WTC11 (cell line): ENCODE data around the gene KLRD1. TPM values are rescaled to one million over a fixed set of nuclear protein-coding genes. Genes with fewer than 3 reads are reported as not detected.
A peak's percentile ranks its signal among the peaks of the same experiment; 100 is the strongest.

Experiments used
- ATAC-seq: fragments of 200-7000 bp; cut with Tn5 transposase; 2 replicates; pipeline ENCODE4 v1.10.0; 2021; ENCODE audit warnings: mild to moderate bottlenecking, moderate library complexity
- CTCF ChIA-PET: fragments of 300-600 bp; sonication (Branson Sonifier 250); formaldehyde crosslinking; loops from one replicate; lab custom pipeline; 2021; ENCODE audit warnings: antibody characterized with exemption; lab: Charles Lee
- POLR2A ChIA-PET: fragments of 350-600 bp; sonication (Branson Sonifier 250); formaldehyde crosslinking; loops from one replicate; lab custom pipeline; 2021; ENCODE audit warnings: antibody characterized with exemption; lab: Charles Lee
- DNase-seq: peaks from one replicate; pipeline ENCODE4 v3.0.0; 2021; ENCODE audit warnings: low spot score
- H3K27ac Mint-ChIP-seq: 2 replicates; pipeline ENCODE4 v1.8.0; 2021; ENCODE audit warnings: mixed read lengths
- H3K27me3 Mint-ChIP-seq: 2 replicates; pipeline ENCODE4 v1.8.0; 2021; ENCODE audit warnings: low read depth, mild to moderate bottlenecking, moderate library complexity, mixed read lengths
- H3K36me3 Mint-ChIP-seq: 2 replicates; pipeline ENCODE4 v1.8.0; 2021; ENCODE audit warnings: mixed read lengths
- H3K4me1 Mint-ChIP-seq: 2 replicates; pipeline ENCODE4 v1.8.0; 2022; ENCODE audit warnings: mixed read lengths
- H3K4me3 Mint-ChIP-seq: 2 replicates; pipeline ENCODE4 v1.8.0; 2021; ENCODE audit warnings: mild to moderate bottlenecking, moderate library complexity, mixed read lengths
- H3K9me3 Mint-ChIP-seq: 2 replicates; pipeline ENCODE4 v1.8.0; 2021; ENCODE audit warnings: mixed read lengths
- ATF3 ChIP-seq: sonication (generic); formaldehyde crosslinking; conservative IDR thresholded peaks from 2 replicates; pipeline ENCODE4 v1.8.1; 2022; ENCODE audit warnings: mild to moderate bottlenecking, missing genetic modification reagents
- ATF6 ChIP-seq: sonication (generic); formaldehyde crosslinking; IDR thresholded peaks from 2 replicates; pipeline ENCODE4 v1.8.1; 2023; ENCODE audit warnings: mild to moderate bottlenecking, missing genetic modification reagents
- E2F5 ChIP-seq: sonication (generic); formaldehyde crosslinking; IDR thresholded peaks from 2 replicates; pipeline ENCODE4 v1.8.1; 2022; ENCODE audit warnings: mild to moderate bottlenecking, moderate library complexity, missing genetic modification reagents
- ESRRA ChIP-seq: sonication (generic); formaldehyde crosslinking; IDR thresholded peaks from 2 replicates; pipeline ENCODE4 v1.8.1; 2022; ENCODE audit warnings: mild to moderate bottlenecking, missing genetic modification reagents, borderline replicate concordance
- GABPB1 ChIP-seq: sonication (generic); formaldehyde crosslinking; IDR thresholded peaks from 2 replicates; pipeline ENCODE4 v1.8.1; 2023; ENCODE audit warnings: mild to moderate bottlenecking, missing genetic modification reagents
- IRF1 ChIP-seq: sonication (generic); formaldehyde crosslinking; IDR thresholded peaks from 2 replicates; pipeline ENCODE4 v1.8.0; 2023; ENCODE audit warnings: missing genetic modification reagents
- JUN ChIP-seq: sonication (generic); formaldehyde crosslinking; IDR thresholded peaks from 2 replicates; pipeline ENCODE4 v1.8.0; 2023; ENCODE audit warnings: mild to moderate bottlenecking, missing genetic modification reagents
- RORB ChIP-seq: fragments of 250-450 bp; sonication (Bioruptor Pico); IDR thresholded peaks from 2 replicates; pipeline ENCODE4 v1.9.0; 2021; ENCODE audit warnings: mild to moderate bottlenecking
- SP1 ChIP-seq: sonication (generic); formaldehyde crosslinking; conservative IDR thresholded peaks from 2 replicates; pipeline ENCODE4 v1.8.1; 2022; ENCODE audit warnings: missing genetic modification reagents
- ZNF281 ChIP-seq: sonication (generic); formaldehyde crosslinking; IDR thresholded peaks from 2 replicates; pipeline ENCODE4 v1.8.0; 2023; ENCODE audit warnings: mild to moderate bottlenecking, missing genetic modification reagents
- ZNF423 ChIP-seq: fragments of 250-450 bp; sonication (Bioruptor Pico); IDR thresholded peaks from 2 replicates; pipeline ENCODE4 v2.1.2; 2022; ENCODE audit warnings: mild to moderate bottlenecking, moderate library complexity
- total RNA-seq: library from RNA; stranded (reverse); gene quantifications from 3 replicates; pipeline ENCODE4 v1.2.3, GENCODE V29; 2021
- TF ChIP-seq, protein P1 (sequence below): sonication (generic); formaldehyde crosslinking; IDR thresholded peaks from 2 replicates; pipeline ENCODE4 v1.8.1; 2023; ENCODE audit warnings: mild to moderate bottlenecking, missing genetic modification reagents, moderate library complexity
- TF ChIP-seq, protein P2 (sequence below): fragments of 250-450 bp; sonication (Bioruptor Pico); IDR thresholded peaks from 2 replicates; pipeline ENCODE4 v1.9.0; 2021; ENCODE audit warnings: mild to moderate bottlenecking, borderline replicate concordance
- TF ChIP-seq, protein P3 (sequence below): fragments of 250-450 bp; sonication (Bioruptor Pico); IDR thresholded peaks from 2 replicates; pipeline ENCODE4 v1.9.0; 2021; ENCODE audit warnings: mild to moderate bottlenecking
- TF ChIP-seq, protein P4 (sequence below): sonication (generic); formaldehyde crosslinking; IDR thresholded peaks from 2 replicates; pipeline ENCODE4 v1.8.0; 2023; ENCODE audit warnings: missing genetic modification reagents, mild to moderate bottlenecking, borderline replicate concordance
- TF ChIP-seq, protein P5 (sequence below): sonication (generic); formaldehyde crosslinking; IDR thresholded peaks from 2 replicates; pipeline ENCODE4 v1.8.1; 2023; ENCODE audit warnings: mild to moderate bottlenecking, moderate library complexity, missing genetic modification reagents

Gene KLRD1
- total RNA-seq, 1 experiment from 2014 or later: 0.55 TPM

DNA sequence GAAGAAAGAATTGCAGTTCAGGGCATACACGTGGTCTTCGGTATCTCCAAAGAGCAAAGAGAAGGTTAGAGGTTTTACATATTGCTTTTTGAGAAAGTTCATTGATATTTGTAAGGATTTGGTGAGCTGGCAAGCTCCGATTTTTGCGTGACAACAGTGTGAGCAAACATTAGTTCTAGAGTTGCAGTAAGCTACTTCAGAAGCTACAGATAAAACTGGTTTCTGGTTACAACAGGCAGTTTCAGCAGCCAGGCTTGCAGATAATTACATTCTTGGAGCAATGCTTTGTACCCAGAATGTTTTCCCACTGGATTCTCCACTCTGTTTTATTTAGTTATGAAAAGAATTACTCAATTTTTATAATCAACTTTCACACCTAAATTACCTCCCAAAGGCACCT is 54.0 kb downstream of the KLRD1 start:
- ChIA-PET CTCF (no interaction called here), POLR2A (no interaction called here)
- no peaks in the 10 kb centered on the region for H3K27me3 Mint-ChIP-seq
- peaks cover 28% of the 10 kb centered on the region for H3K4me1 Mint-ChIP-seq
- H3K27ac Mint-ChIP-seq: peak overlapping the region; percentile 88
- H3K9me3 Mint-ChIP-seq: peaks cover 16% of the 10 kb centered on the region
- ATAC-seq (no peak), DNase-seq (no peak)
- peak overlapping the region; percentile 12 for H3K4me3 Mint-ChIP-seq
- peaks cover 14% of the 10 kb centered on the region for H3K36me3 Mint-ChIP-seq
- TF ChIP-seq, protein P1, sequence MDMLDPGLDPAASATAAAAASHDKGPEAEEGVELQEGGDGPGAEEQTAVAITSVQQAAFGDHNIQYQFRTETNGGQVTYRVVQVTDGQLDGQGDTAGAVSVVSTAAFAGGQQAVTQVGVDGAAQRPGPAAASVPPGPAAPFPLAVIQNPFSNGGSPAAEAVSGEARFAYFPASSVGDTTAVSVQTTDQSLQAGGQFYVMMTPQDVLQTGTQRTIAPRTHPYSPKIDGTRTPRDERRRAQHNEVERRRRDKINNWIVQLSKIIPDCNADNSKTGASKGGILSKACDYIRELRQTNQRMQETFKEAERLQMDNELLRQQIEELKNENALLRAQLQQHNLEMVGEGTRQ: no peak
- TF ChIP-seq, protein P2, sequence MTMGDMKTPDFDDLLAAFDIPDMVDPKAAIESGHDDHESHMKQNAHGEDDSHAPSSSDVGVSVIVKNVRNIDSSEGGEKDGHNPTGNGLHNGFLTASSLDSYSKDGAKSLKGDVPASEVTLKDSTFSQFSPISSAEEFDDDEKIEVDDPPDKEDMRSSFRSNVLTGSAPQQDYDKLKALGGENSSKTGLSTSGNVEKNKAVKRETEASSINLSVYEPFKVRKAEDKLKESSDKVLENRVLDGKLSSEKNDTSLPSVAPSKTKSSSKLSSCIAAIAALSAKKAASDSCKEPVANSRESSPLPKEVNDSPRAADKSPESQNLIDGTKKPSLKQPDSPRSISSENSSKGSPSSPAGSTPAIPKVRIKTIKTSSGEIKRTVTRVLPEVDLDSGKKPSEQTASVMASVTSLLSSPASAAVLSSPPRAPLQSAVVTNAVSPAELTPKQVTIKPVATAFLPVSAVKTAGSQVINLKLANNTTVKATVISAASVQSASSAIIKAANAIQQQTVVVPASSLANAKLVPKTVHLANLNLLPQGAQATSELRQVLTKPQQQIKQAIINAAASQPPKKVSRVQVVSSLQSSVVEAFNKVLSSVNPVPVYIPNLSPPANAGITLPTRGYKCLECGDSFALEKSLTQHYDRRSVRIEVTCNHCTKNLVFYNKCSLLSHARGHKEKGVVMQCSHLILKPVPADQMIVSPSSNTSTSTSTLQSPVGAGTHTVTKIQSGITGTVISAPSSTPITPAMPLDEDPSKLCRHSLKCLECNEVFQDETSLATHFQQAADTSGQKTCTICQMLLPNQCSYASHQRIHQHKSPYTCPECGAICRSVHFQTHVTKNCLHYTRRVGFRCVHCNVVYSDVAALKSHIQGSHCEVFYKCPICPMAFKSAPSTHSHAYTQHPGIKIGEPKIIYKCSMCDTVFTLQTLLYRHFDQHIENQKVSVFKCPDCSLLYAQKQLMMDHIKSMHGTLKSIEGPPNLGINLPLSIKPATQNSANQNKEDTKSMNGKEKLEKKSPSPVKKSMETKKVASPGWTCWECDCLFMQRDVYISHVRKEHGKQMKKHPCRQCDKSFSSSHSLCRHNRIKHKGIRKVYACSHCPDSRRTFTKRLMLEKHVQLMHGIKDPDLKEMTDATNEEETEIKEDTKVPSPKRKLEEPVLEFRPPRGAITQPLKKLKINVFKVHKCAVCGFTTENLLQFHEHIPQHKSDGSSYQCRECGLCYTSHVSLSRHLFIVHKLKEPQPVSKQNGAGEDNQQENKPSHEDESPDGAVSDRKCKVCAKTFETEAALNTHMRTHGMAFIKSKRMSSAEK (CRISPR knock-in tag): no peak
- no peak for TF ChIP-seq ZNF281 (CRISPR knock-in tag)
- no peak for TF ChIP-seq GABPB1 (CRISPR knock-in tag)
- no peak for TF ChIP-seq ZNF423
- no peak for TF ChIP-seq SP1 (CRISPR knock-in tag)
- TF ChIP-seq, protein P3, sequence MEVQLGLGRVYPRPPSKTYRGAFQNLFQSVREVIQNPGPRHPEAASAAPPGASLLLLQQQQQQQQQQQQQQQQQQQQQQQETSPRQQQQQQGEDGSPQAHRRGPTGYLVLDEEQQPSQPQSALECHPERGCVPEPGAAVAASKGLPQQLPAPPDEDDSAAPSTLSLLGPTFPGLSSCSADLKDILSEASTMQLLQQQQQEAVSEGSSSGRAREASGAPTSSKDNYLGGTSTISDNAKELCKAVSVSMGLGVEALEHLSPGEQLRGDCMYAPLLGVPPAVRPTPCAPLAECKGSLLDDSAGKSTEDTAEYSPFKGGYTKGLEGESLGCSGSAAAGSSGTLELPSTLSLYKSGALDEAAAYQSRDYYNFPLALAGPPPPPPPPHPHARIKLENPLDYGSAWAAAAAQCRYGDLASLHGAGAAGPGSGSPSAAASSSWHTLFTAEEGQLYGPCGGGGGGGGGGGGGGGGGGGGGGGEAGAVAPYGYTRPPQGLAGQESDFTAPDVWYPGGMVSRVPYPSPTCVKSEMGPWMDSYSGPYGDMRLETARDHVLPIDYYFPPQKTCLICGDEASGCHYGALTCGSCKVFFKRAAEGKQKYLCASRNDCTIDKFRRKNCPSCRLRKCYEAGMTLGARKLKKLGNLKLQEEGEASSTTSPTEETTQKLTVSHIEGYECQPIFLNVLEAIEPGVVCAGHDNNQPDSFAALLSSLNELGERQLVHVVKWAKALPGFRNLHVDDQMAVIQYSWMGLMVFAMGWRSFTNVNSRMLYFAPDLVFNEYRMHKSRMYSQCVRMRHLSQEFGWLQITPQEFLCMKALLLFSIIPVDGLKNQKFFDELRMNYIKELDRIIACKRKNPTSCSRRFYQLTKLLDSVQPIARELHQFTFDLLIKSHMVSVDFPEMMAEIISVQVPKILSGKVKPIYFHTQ (CRISPR knock-in tag): no peak
- TF ChIP-seq ATF3 (CRISPR knock-in tag): no peak
- TF ChIP-seq, protein P4, sequence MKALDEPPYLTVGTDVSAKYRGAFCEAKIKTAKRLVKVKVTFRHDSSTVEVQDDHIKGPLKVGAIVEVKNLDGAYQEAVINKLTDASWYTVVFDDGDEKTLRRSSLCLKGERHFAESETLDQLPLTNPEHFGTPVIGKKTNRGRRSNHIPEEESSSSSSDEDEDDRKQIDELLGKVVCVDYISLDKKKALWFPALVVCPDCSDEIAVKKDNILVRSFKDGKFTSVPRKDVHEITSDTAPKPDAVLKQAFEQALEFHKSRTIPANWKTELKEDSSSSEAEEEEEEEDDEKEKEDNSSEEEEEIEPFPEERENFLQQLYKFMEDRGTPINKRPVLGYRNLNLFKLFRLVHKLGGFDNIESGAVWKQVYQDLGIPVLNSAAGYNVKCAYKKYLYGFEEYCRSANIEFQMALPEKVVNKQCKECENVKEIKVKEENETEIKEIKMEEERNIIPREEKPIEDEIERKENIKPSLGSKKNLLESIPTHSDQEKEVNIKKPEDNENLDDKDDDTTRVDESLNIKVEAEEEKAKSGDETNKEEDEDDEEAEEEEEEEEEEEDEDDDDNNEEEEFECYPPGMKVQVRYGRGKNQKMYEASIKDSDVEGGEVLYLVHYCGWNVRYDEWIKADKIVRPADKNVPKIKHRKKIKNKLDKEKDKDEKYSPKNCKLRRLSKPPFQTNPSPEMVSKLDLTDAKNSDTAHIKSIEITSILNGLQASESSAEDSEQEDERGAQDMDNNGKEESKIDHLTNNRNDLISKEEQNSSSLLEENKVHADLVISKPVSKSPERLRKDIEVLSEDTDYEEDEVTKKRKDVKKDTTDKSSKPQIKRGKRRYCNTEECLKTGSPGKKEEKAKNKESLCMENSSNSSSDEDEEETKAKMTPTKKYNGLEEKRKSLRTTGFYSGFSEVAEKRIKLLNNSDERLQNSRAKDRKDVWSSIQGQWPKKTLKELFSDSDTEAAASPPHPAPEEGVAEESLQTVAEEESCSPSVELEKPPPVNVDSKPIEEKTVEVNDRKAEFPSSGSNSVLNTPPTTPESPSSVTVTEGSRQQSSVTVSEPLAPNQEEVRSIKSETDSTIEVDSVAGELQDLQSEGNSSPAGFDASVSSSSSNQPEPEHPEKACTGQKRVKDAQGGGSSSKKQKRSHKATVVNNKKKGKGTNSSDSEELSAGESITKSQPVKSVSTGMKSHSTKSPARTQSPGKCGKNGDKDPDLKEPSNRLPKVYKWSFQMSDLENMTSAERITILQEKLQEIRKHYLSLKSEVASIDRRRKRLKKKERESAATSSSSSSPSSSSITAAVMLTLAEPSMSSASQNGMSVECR: no peak
- TF ChIP-seq RORB (CRISPR knock-in tag): no peak
- no peak for TF ChIP-seq JUN (CRISPR knock-in tag)
- no peak for TF ChIP-seq IRF1 (CRISPR knock-in tag)
- no peak for TF ChIP-seq ATF6 (CRISPR knock-in tag)
- TF ChIP-seq ESRRA: no peak
- TF ChIP-seq E2F5 (CRISPR knock-in tag): no peak
- TF ChIP-seq, protein P5, sequence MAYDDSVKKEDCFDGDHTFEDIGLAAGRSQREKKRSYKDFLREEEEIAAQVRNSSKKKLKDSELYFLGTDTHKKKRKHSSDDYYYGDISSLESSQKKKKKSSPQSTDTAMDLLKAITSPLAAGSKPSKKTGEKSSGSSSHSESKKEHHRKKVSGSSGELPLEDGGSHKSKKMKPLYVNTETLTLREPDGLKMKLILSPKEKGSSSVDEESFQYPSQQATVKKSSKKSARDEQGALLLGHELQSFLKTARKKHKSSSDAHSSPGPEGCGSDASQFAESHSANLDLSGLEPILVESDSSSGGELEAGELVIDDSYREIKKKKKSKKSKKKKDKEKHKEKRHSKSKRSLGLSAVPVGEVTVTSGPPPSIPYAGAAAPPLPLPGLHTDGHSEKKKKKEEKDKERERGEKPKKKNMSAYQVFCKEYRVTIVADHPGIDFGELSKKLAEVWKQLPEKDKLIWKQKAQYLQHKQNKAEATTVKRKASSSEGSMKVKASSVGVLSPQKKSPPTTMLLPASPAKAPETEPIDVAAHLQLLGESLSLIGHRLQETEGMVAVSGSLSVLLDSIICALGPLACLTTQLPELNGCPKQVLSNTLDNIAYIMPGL: no peak
